ENCODE data around the gene ATM. TPM values are rescaled to one million over a fixed set of nuclear protein-coding genes. Genes with fewer than 3 reads are reported as not detected.

The ATM gene
- total and polyA plus RNA-seq, 2 donors (not counting 3 experiments of a cell fraction or from before 2014, with no cell fraction given): 11.8 to 49.7 TPM

DNA sequence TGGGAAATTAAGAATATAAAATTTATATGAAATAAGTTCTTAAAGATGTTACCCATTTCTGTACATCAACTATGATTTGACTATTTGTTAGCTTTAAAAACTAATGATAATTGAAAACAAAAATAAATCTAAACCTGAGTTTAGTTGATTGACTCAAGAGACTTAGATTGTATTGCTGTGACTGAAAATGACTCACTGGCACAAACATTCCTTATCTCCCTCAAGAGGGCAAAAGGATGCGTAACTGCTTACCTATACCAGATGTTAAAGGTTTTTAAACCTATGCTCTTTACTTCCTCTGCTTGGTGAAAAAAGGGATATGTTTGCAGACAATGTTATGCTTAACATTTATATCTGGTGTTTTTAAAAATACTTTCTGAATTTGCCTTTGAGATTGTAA lies 30.3 kb downstream of the ATM start:
- H3K9me1 ChIP-seq (replicated peaks; ENCODE audit: control insufficient read depth, extremely low read depth, insufficient read depth, low read length): no peaks in the 10 kb centered on the region
- intact Hi-C loops (cut with micrococcal nuclease) (loop anchor here (2.0 kb wide), 1 partner anchor 30 kb away; the partner anchor contains the start of genes ATM and NPAT), dilution Hi-C loops (cut with MboI; ENCODE audit: extremely low pct_ligation_motif_present, low sequenced_read_pairs) (no loop called here)
- no peaks in the 10 kb centered on the region for H3K9me3 ChIP-seq (replicated peaks; ENCODE audit: control insufficient read depth, insufficient read depth, low read length)
- no peaks in the 10 kb centered on the region for H4K20me1 ChIP-seq (replicated peaks; ENCODE audit: control insufficient read depth, extremely low read depth, insufficient read depth, low read length)
- no peak overlapping the region for H3K4me3 ChIP-seq (replicated peaks in 1 of 3; ENCODE audit: insufficient read depth in 1 of 3, low read depth in 1 of 3, low read length in 3 of 3)
- no peak overlapping the region for H2AFZ ChIP-seq (ENCODE audit: low read depth, low read length)
- TF ChIP-seq GATA2 (IDR thresholded peaks at IDR 0.05; ENCODE audit: insufficient read depth, insufficient read length, low read depth, low read length) (peak; percentile 13), POLR2AphosphoS5 (IDR thresholded peaks at IDR 0.05; ENCODE audit: insufficient read depth, low read depth, low read length) (no peak), MAX (IDR thresholded peaks at IDR 0.05; ENCODE audit: insufficient read depth, insufficient read length) (no peak), POLR2A (IDR thresholded peaks at IDR 0.05; ENCODE audit: low read depth, low read length) (no peak), FOS (IDR thresholded peaks at IDR 0.05; ENCODE audit: borderline replicate concordance, insufficient read depth, low read length) (peak; percentile 34), CTCF (IDR thresholded peaks at IDR 0.05; ENCODE audit: extremely low read depth in 1 of 2, insufficient read depth in 1 of 2, low read depth in 1 of 2, low read length in 2 of 2) (no peak), MYC (IDR thresholded peaks at IDR 0.05; ENCODE audit: low read depth, low read length) (no peak), EZH2 (IDR thresholded peaks at IDR 0.05; ENCODE audit: borderline replicate concordance, low read depth, low read length, severe bottlenecking) (no peak)
- H3K4me2 ChIP-seq (ENCODE audit: insufficient read depth, low read length): no peak overlapping the region
- CTCF ChIA-PET: interaction anchor here (0.9 to 1.8 kb wide), 2 partner anchors 8 to 31 kb away, joined by 3 to 5 read pairs; partner anchors contain the start of gene NPAT
- H3K36me3 ChIP-seq (ENCODE audit: control insufficient read depth in 2 of 2, extremely low read depth in 1 of 2, insufficient read depth in 2 of 2, low read length in 2 of 2): peaks cover 0 to 8% of the 10 kb centered on the region in 2 experiments
- H3K9ac ChIP-seq (replicated peaks; ENCODE audit: extremely low read depth, insufficient read depth, low read length): no peak overlapping the region
- peaks cover 13% of the 10 kb centered on the region for H3K4me1 ChIP-seq (ENCODE audit: control insufficient read depth, extremely low read depth, insufficient read depth, low read length)
- no TSS peak for BruUV-seq (replicated peaks)
- H3K27ac ChIP-seq (ENCODE audit: insufficient read depth, low read depth, low read length): no peak overlapping the region
- H3K27me3 ChIP-seq (ENCODE audit: control insufficient read depth in 2 of 2, insufficient read depth in 2 of 2, low read length in 2 of 2): no peaks in the 10 kb centered on the region
- POLR2A ChIA-PET: no interaction called here
- H3K79me2 ChIP-seq (ENCODE audit: control insufficient read depth, insufficient read depth, low read length): no peaks in the 10 kb centered on the region
- peak; percentile 10 for DNase-seq (ENCODE audit: low read depth, low spot score)
- FAIRE-seq: no peak
